HCT116 (cell line): ENCODE results near the gene MALSU1. TPM values are rescaled to one million over a fixed set of nuclear protein-coding genes. Genes with fewer than 3 reads are reported as not detected.

ENCODE experiments used
- ATAC-seq: fragments of 200-7000 bp; cut with Tn5 transposase; 2 replicates; pipeline ENCODE4 v1.9.1; 2020; ENCODE audit warnings: mild to moderate bottlenecking, moderate library complexity
- BruUV-seq: library from RNA; stranded (reverse); fragments of 400-500 nt; replicated peaks from 2 replicates; lab custom pipeline; 2021; lab: Mats Ljungman, UMichigan
- CTCF ChIA-PET: fragments of 300-600 bp; sonication (Branson Sonifier 250); formaldehyde crosslinking; loops from one replicate; lab custom pipeline; 2021; ENCODE audit warnings: antibody characterized with exemption; lab: Charles Lee
- POLR2A ChIA-PET: fragments of 300-600, 350-600 bp; sonication (Branson Sonifier 250); formaldehyde crosslinking; loops from one replicate; lab custom pipeline; 2021; ENCODE audit warnings: antibody characterized with exemption; lab: Charles Lee
- RAD21 ChIA-PET, 2 experiments: fragments of 300-600 bp; sonication (Branson Sonifier 250); formaldehyde crosslinking; loops; one replicate each; lab custom pipeline; 2023; ENCODE audit warnings: low total read pairs in 2 of 2; ENCODE audit not compliant: uncharacterized antibody in 2 of 2, unreplicated experiment in 2 of 2, low non-redundant PET in 1 of 2; lab: Charles Lee
- DNase-seq: peaks from one replicate; pipeline ENCODE4 v3.0.0-alpha.2; 2010; ENCODE audit warnings: low read depth, low spot score
- H2AFZ ChIP-seq: fragments of 200-600 bp; shearing (Covaris generic), sonication (generic); 2 replicates; pipeline ENCODE4 v1.6.1; 2017; ENCODE audit warnings: low read depth, mixed run types, mixed read lengths, antibody characterized with exemption, low read length; ENCODE audit not compliant: poor library complexity, severe bottlenecking
- H3K27ac ChIP-seq: 2 replicates; pipeline ENCODE4 v1.5.1; 2012; ENCODE audit warnings: low read depth, low read length
- H3K27me3 ChIP-seq: fragments of 200-600 bp; sonication (generic); 2 replicates; pipeline ENCODE4 v1.6.1; 2016; ENCODE audit warnings: mixed run types, low read length, mixed read lengths; ENCODE audit not compliant: insufficient read depth
- H3K36me3 ChIP-seq, 2 experiments: fragments of 200-500 bp in 1 of 2; fragments of 200-600 bp in 1 of 2; sonication (Bioruptor generic) in 1 of 2; sonication (generic) in 1 of 2; 2 replicates each; pipeline versions ENCODE4 v1.5.1 to v1.6.1; 2014 to 2016; ENCODE audit warnings: low read length in 2 of 2, inconsistent platforms in 1 of 2, mixed read lengths in 1 of 2, mixed run types in 1 of 2; ENCODE audit not compliant: insufficient read depth in 2 of 2, control insufficient read depth in 1 of 2
- H3K4me1 ChIP-seq, 2 experiments: fragments of 200-600 bp in 1 of 2; sonication (generic) in 1 of 2; 2 replicates each; pipeline versions ENCODE4 v1.5.1 to v1.6.1; 2012 to 2017; ENCODE audit warnings: low read length in 2 of 2, inconsistent platforms in 1 of 2, mild to moderate bottlenecking in 1 of 2, mixed read lengths in 1 of 2, mixed run types in 1 of 2, moderate library complexity in 1 of 2; ENCODE audit not compliant: insufficient read depth in 2 of 2, control insufficient read depth in 1 of 2
- H3K4me2 ChIP-seq: fragments of 200-600 bp; sonication (generic); 2 replicates; pipeline ENCODE4 v1.6.1; 2017; ENCODE audit warnings: mixed run types, low read length, mixed read lengths
- H3K4me3 ChIP-seq, 2 experiments: fragments of 200-600 bp in 1 of 2; sonication (generic) in 1 of 2; replicated peaks in 1 of 2; 2 replicates each; pipeline ENCODE4 v1.5.1; 2011 to 2016; ENCODE audit warnings: low read length in 2 of 2, control low read depth in 1 of 2, low read depth in 1 of 2, mild to moderate bottlenecking in 1 of 2, mixed read lengths in 1 of 2, mixed run types in 1 of 2
- H3K79me2 ChIP-seq: fragments of 200-600 bp; sonication (generic); 2 replicates; pipeline ENCODE4 v1.6.1; 2017; ENCODE audit warnings: mild to moderate bottlenecking, mixed run types, low read length, moderate library complexity, mixed read lengths; ENCODE audit not compliant: insufficient read depth
- H3K9ac ChIP-seq: fragments of 200-600 bp; sonication (generic); 2 replicates; pipeline ENCODE4 v1.6.1; 2016; ENCODE audit warnings: low read length, mixed read lengths
- H3K9me2 ChIP-seq: fragments of 200-600 bp; sonication (generic), shearing (Covaris generic); 2 replicates; pipeline ENCODE4 v1.6.1; 2017; ENCODE audit warnings: mixed run types, mild to moderate bottlenecking, moderate library complexity; ENCODE audit not compliant: insufficient read depth
- H3K9me3 ChIP-seq, 2 experiments: fragments of 200-500 bp in 1 of 2; fragments of 200-600 bp in 1 of 2; sonication (Bioruptor generic) in 1 of 2; sonication (generic) in 1 of 2; 2 replicates each; pipeline ENCODE4 v1.6.1; 2014 to 2017; ENCODE audit warnings: low read length in 2 of 2, mixed read lengths in 2 of 2, inconsistent platforms in 1 of 2, low read depth in 1 of 2, mild to moderate bottlenecking in 1 of 2, mixed run types in 1 of 2, moderate library complexity in 1 of 2; ENCODE audit not compliant: control insufficient read depth in 1 of 2, insufficient read depth in 1 of 2
- H4K20me1 ChIP-seq: fragments of 200-600 bp; sonication (generic), shearing (Covaris generic); 2 replicates; pipeline ENCODE4 v1.6.1; 2017; ENCODE audit warnings: mixed run types, mild to moderate bottlenecking, moderate library complexity; ENCODE audit not compliant: insufficient read depth
- CBX3 ChIP-seq: IDR thresholded peaks from 2 replicates; pipeline ENCODE4 v1.6.1; 2012; ENCODE audit warnings: low read depth
- EGR1 ChIP-seq: IDR thresholded peaks from 2 replicates; pipeline ENCODE4 v1.6.1; 2012; ENCODE audit warnings: low read depth
- ELF1 ChIP-seq: IDR thresholded peaks from 2 replicates; pipeline ENCODE4 v1.6.1; 2012; ENCODE audit warnings: low read depth, borderline replicate concordance
- FOSL1 ChIP-seq: IDR thresholded peaks from 2 replicates; pipeline ENCODE4 v1.6.1; 2012; ENCODE audit warnings: low read depth
- JUND ChIP-seq: IDR thresholded peaks from 2 replicates; pipeline ENCODE4 v1.6.1; 2012
- POLR2AphosphoS5 ChIP-seq: IDR thresholded peaks from 2 replicates; pipeline ENCODE4 v1.6.1; 2011; ENCODE audit warnings: mild to moderate bottlenecking, low read depth, low read length, moderate library complexity
- SIN3A ChIP-seq: IDR thresholded peaks from 2 replicates; pipeline ENCODE4 v1.6.1; 2012; ENCODE audit warnings: low read depth
- SP1 ChIP-seq: IDR thresholded peaks from 2 replicates; pipeline ENCODE4 v1.6.1; 2012; ENCODE audit warnings: low read depth
- SRF ChIP-seq: IDR thresholded peaks from 2 replicates; pipeline ENCODE4 v1.6.1; 2012; ENCODE audit warnings: low read depth
- TCF7L2 ChIP-seq: IDR thresholded peaks from 2 replicates; pipeline ENCODE4 v1.7.0; 2011; ENCODE audit warnings: borderline replicate concordance, inconsistent platforms; ENCODE audit not compliant: insufficient read depth, insufficient read length; ENCODE audit errors: extremely low read depth
- YY1 ChIP-seq: IDR thresholded peaks from 2 replicates; pipeline ENCODE4 v1.6.1; 2011; ENCODE audit warnings: low read length, low read depth, moderate library complexity, mild to moderate bottlenecking; ENCODE audit not compliant: insufficient replicate concordance; ENCODE audit errors: extremely low read depth
- intact Hi-C: fragments of 100-400 bp; cut with micrococcal nuclease; formaldehyde crosslinking; loops from 2 replicates; pipeline ENCODE4 v1.10.0; 2022
- total RNA-seq: library from RNA; stranded (reverse); gene quantifications from one replicate; pipeline ENCODE4 v1.2.1, GENCODE V29; 2021; ENCODE audit not compliant: unreplicated experiment
- TF ChIP-seq, protein P1 (sequence below): IDR thresholded peaks from 2 replicates; pipeline ENCODE4 v1.6.1; 2012
- TF ChIP-seq, protein P2 (sequence below): IDR thresholded peaks from 2 replicates; pipeline ENCODE4 v1.6.1; 2012; ENCODE audit warnings: low read depth
- TF ChIP-seq, protein P3 (sequence below): IDR thresholded peaks from 2 replicates; pipeline ENCODE4 v1.6.1; 2012

The MALSU1 gene
- total RNA-seq, 1 experiment from 2014 or later: 105 TPM

DNA sequence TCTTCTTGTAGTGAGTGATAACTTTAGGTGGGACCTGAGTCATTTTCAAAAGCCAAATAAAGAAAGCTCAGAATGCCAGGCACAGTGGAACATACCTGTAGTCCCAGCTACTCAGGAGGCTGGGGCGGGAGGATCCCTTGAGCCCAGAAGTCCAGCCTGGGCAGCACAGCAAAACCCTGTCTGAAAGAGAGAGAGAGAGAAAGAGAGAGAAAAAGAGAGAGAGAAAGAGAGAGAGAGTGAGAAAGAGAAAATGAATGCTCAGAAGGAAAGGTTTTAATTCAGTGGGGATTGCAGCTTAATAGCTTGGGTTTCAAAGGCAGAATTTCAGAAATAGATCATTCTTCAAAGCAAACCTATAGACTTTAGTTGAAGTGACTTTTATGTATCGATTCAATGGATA, 26.9 kb upstream of the MALSU1 start:
- RAD21 ChIA-PET: interaction anchor here (1.1 to 1.4 kb wide), 3 partner anchors 186 to 275 kb away, joined by 4 to 10 read pairs (median 4); no protein-coding TSS in a partner anchor
- no peak for DNase-seq
- no TSS peak for BruUV-seq

DNA sequence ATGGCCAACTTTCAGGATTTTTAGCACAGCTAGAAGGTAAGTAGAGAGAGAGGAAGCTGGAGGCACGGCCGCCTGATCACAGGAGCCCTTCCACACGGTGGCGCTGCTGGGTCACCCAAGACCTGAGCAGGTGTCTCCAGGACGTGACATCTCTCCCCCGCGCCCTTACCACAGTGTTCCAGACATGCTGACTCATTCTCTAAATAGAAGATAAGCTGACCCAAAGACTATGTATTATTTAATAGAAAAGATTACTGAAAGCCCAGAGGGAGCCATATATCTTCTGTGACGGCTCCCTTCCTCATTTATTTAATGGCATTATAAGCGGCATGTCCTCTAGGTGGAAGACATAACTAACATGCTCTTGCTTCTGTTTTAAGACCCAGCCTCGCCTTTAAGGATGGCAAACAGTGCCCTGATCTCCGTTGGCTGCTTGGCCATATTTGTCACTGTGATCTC, 26.0 kb upstream of the MALSU1 start:
- Histone ChIP-seq H4K20me1 (no peaks in the 10 kb centered on the region), H3K79me2 (no peaks in the 10 kb centered on the region), H3K27ac (peak overlapping the region; percentile 57), H3K4me1 (peaks cover 9 to 24% of the 10 kb centered on the region in 2 experiments; a peak in 3 of 4 replicates), H2AFZ (peak overlapping the region; percentile 76), H3K9ac (peak overlapping the region; percentile 28), H3K9me2 (no peaks in the 10 kb centered on the region), H3K36me3 (no peaks in the 10 kb centered on the region), H3K4me3 (peak overlapping the region; percentile 34 to 47), H3K4me2 (peak overlapping the region; percentile 63), H3K27me3 (no peaks in the 10 kb centered on the region), H3K9me3 (no peaks in the 10 kb centered on the region)
- ATAC-seq (peak; percentile 95), DNase-seq (peak; percentile 93)
- BruUV-seq: no TSS peak
- RAD21 ChIA-PET: interaction anchor here (0.7 to 1.4 kb wide), 11 partner anchors 77 to 712 kb away, joined by 3 to 10 read pairs (median 3); no protein-coding TSS in a partner anchor
- POLR2A ChIA-PET: interaction anchor here (0.5 to 1.0 kb wide), 3 partner anchors 88 to 271 kb away, joined by 3 to 4 read pairs (median 3); no protein-coding TSS in a partner anchor
- intact Hi-C loops: loop anchor here (1.0 to 10.0 kb wide), 5 partner anchors 84 to 439 kb away; partner anchors contain the start of genes IGF2BP3 and STK31
- CTCF ChIA-PET: interaction anchor here (0.6 to 3.0 kb wide), 38 partner anchors 9 to 456 kb away, joined by 3 to 30 read pairs (median 4); partner anchors contain the start of genes MALSU1, STK31 and TRA2A
- TF ChIP-seq SRF (no peak), EGR1 (peak; percentile 70), FOSL1 (peak; percentile 57), POLR2AphosphoS5 (peak; percentile 45; the same call in 1 of the 2 replicates)
- TF ChIP-seq, protein P1, sequence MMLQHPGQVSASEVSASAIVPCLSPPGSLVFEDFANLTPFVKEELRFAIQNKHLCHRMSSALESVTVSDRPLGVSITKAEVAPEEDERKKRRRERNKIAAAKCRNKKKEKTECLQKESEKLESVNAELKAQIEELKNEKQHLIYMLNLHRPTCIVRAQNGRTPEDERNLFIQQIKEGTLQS: no peak
- TF ChIP-seq, protein P2, sequence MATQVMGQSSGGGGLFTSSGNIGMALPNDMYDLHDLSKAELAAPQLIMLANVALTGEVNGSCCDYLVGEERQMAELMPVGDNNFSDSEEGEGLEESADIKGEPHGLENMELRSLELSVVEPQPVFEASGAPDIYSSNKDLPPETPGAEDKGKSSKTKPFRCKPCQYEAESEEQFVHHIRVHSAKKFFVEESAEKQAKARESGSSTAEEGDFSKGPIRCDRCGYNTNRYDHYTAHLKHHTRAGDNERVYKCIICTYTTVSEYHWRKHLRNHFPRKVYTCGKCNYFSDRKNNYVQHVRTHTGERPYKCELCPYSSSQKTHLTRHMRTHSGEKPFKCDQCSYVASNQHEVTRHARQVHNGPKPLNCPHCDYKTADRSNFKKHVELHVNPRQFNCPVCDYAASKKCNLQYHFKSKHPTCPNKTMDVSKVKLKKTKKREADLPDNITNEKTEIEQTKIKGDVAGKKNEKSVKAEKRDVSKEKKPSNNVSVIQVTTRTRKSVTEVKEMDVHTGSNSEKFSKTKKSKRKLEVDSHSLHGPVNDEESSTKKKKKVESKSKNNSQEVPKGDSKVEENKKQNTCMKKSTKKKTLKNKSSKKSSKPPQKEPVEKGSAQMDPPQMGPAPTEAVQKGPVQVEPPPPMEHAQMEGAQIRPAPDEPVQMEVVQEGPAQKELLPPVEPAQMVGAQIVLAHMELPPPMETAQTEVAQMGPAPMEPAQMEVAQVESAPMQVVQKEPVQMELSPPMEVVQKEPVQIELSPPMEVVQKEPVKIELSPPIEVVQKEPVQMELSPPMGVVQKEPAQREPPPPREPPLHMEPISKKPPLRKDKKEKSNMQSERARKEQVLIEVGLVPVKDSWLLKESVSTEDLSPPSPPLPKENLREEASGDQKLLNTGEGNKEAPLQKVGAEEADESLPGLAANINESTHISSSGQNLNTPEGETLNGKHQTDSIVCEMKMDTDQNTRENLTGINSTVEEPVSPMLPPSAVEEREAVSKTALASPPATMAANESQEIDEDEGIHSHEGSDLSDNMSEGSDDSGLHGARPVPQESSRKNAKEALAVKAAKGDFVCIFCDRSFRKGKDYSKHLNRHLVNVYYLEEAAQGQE: no peak
- TF ChIP-seq, protein P3, sequence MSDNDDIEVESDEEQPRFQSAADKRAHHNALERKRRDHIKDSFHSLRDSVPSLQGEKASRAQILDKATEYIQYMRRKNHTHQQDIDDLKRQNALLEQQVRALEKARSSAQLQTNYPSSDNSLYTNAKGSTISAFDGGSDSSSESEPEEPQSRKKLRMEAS: peak; percentile 72

More for the DNA sequence above, 26.9 kb upstream of the MALSU1 start:
- Histone ChIP-seq H2AFZ (peak overlapping the region; percentile 76), H3K4me2 (no peak overlapping the region; the same call in 1 of the 2 replicates), H3K4me3 (no peak overlapping the region), H3K9me3 (no peaks in the 10 kb centered on the region), H3K27ac (no peak overlapping the region), H3K4me1 (peaks cover 9 to 22% of the 10 kb centered on the region in 2 experiments; a peak in 3 of 4 replicates), H3K27me3 (no peaks in the 10 kb centered on the region), H3K9me2 (no peaks in the 10 kb centered on the region), H3K9ac (no peak overlapping the region), H3K36me3 (no peaks in the 10 kb centered on the region), H4K20me1 (no peaks in the 10 kb centered on the region), H3K79me2 (no peaks in the 10 kb centered on the region)
- no peak for ATAC-seq
- no peak for TF ChIP-seq ELF1
- no peak for TF ChIP-seq JUND
- no peak for TF ChIP-seq TCF7L2
- no peak for TF ChIP-seq SRF
- no peak for TF ChIP-seq SIN3A
- no peak for TF ChIP-seq SP1
- no peak for TF ChIP-seq CBX3
- TF ChIP-seq YY1: no peak
- TF ChIP-seq, protein P1: no peak
- no peak for TF ChIP-seq FOSL1
- intact Hi-C loops: loop anchor here (2.0 to 10.0 kb wide), 4 partner anchors 85 to 440 kb away; partner anchors contain the start of genes IGF2BP3 and STK31
- ChIA-PET CTCF (interaction anchor here (0.7 to 3.0 kb wide), 31 partner anchors 8 to 441 kb away, joined by 3 to 30 read pairs (median 5); partner anchors contain the start of genes MALSU1, STK31 and TRA2A), POLR2A (no interaction called here)
